ENCODE results near the gene OSBPL10. TPM values are rescaled to one million over a fixed set of nuclear protein-coding genes. Genes with fewer than 3 reads are reported as not detected.

Gene OSBPL10
- total and polyA plus RNA-seq, 2 of the 8 experiments (the other 6 are each of a cell fraction or from before 2014, with no cell fraction given): 26.2 to 86.7 TPM

- no peak for TF ChIP-seq EZH2 (IDR thresholded peaks at IDR 0.05; ENCODE audit: low read depth, low read length, severe bottlenecking)
- no peak for TF ChIP-seq ATF3 (IDR thresholded peaks at IDR 0.05; ENCODE audit: insufficient read depth, low read depth, low read length)
- no peak for TF ChIP-seq SIX5 (IDR thresholded peaks at IDR 0.05; ENCODE audit: low read depth, low read length)
- no peak for TF ChIP-seq HDAC2 (IDR thresholded peaks at IDR 0.05; ENCODE audit: borderline replicate concordance in 1 of 2, low read depth in 2 of 2, low read length in 2 of 2)
- no peak for TF ChIP-seq HDAC6 (IDR thresholded peaks at IDR 0.05; ENCODE audit: low read depth, low read length)
- TF ChIP-seq KDM4A (IDR thresholded peaks at IDR 0.05; ENCODE audit: low read depth, low read length, severe bottlenecking): no peak
- no peak for TF ChIP-seq MAFK (IDR thresholded peaks at IDR 0.05; ENCODE audit: low read depth, low read length)
These were observed 77.2 kb downstream of the OSBPL10 start (continued) for GRCh38 chr3:31903686-31904431.
